Measurements from ENCODE around the gene ZNF683.

ZNF683 gene

GRCh38 chr1:26322042-26322331 is 50.6 kb downstream of the ZNF683 start:
- H3K4me3 ChIP-seq (ENCODE audit: low read depth, low read length): no peak overlapping the region
- ChIA-PET CTCF (interaction anchor here (0.6 to 11.9 kb wide), 43 partner anchors 10 to 243 kb away, joined by 3 to 179 read pairs (median 6); partner anchors contain the start of genes C1orf232, CATSPER4, CEP85 and CNKSR1), POLR2A (interaction anchor here (0.6 to 1.3 kb wide), 2 partner anchors 46 to 153 kb away, joined by 4 read pairs; no protein-coding TSS in a partner anchor)
- TF ChIP-seq CTCF (IDR thresholded peaks at IDR 0.05; ENCODE audit: insufficient read depth, low read length, missing control alignments): no peak
- DNase-seq (ENCODE audit: low read depth, low spot score): no peak

DNA sequence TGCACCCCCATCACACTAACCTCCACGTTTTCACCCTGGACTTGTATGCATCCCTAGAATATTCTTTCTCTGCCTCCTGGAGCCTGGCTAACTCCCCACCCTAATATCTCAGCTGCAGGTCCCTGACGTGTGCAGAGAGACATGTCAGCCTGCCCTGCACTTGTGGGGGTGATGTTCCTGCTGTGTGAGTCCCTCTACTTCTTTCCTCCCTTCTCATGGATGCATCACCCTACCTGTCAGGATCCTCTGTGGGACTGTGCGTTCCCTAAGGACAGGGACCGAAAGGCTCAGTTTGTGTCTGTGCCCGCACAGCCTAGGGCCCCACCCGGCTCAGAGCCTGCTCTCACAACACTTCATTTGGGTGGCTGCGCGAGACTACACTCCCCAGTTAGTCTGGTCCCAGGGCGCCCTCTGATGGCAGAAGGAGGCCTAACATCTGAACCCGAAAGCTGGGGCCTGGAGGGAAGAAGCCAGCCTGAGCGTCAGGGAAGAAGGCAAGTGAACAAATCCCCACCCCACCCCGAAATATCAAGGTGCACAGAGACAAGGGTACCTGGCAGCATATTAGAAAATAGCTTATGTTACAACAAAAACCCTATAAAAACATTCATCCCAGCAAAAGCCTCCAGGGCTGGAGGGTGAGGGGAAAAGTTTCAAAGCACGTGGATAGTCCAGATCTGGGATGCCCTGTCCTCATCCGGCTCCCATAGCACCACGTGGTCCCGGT is 51.1 kb downstream of the ZNF683 start:
- no peak overlapping the region; the same call in 1 of the 2 replicates for H3K4me3 ChIP-seq (ENCODE audit: low read depth, low read length)
- peak; percentile 94 for TF ChIP-seq CTCF (IDR thresholded peaks at IDR 0.05; ENCODE audit: insufficient read depth, low read length, missing control alignments)
- CTCF ChIA-PET: interaction anchor here (0.6 to 11.9 kb wide), 48 partner anchors 10 to 242 kb away, joined by 3 to 179 read pairs (median 6); partner anchors contain the start of genes C1orf232, CATSPER4, CEP85 and CNKSR1
- POLR2A ChIA-PET: interaction anchor here (0.6 to 1.3 kb wide), 2 partner anchors 46 to 152 kb away, joined by 4 read pairs; no protein-coding TSS in a partner anchor
- peak; percentile 24 for DNase-seq (ENCODE audit: low read depth, low spot score)

DNA sequence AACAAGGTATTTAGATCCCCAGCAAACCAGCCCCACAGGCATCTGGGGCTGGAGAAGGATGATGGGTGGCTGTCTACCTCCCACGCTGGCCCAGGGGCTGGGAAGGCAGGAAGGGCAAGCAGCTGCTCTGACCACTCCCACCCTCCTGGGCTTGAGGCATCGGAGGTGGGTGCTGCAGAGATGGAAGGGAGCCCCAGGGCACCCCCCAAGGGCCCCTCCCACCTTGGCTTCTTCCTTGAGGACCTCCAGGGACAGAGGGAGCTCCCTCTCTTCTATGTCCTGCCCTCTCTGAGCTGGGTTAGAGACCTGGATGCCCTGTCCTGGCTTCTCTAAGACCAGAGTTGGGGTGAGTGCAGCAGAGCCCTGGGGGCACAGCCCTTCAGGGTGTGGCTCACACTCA is 51.7 kb downstream of the ZNF683 start:
- no peak for DNase-seq (ENCODE audit: low read depth, low spot score)
- ChIA-PET POLR2A (interaction anchor here (1.3 kb wide), 1 partner anchor 151 kb away, joined by 4 read pairs; no protein-coding TSS in a partner anchor), CTCF (interaction anchor here (0.9 to 11.9 kb wide), 29 partner anchors 11 to 219 kb away, joined by 3 to 179 read pairs (median 9); partner anchors contain the start of genes C1orf232, CATSPER4, CEP85 and SH3BGRL3)
- no peak for TF ChIP-seq CTCF (IDR thresholded peaks at IDR 0.05; ENCODE audit: insufficient read depth, low read length, missing control alignments)
- no peak overlapping the region for H3K4me3 ChIP-seq (ENCODE audit: low read depth, low read length)

DNA sequence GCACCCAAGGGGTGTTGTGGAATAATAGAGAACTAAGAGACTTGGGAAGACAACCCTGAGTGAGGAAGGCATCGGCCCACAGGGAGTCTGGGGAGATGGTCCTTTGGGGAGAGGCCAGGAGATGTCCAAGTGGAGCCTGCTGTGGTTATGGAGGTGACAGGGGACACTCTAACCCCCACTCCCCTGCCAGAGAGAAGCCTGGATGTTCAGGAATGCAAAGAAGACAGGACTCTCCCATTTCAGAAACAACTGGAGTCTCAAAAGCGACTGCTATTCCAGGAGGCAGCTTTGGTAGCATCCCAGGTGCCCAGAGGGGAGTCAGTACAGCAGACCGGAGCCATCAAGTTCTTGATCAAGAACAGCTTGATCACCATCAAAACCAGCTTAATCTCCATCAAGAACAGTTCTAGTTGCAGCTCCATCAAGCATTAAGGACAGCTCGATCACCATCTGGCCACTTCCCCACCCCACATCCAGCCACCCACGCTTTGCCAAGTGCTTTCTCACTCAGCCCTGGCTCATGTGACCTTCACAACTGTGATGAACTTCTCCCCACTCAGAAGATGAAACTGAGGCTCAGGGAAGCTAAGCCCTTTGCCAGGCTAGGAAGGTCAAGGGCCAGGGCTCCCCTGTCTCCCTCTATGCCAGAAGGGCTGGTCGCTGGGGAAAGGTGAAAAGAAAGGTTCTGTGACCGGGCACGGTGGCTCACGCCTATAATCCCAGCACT is 54.0 kb downstream of the ZNF683 start:
- DNase-seq (ENCODE audit: low read depth, low spot score): no peak
- CTCF ChIA-PET: interaction anchor here (1.2 to 11.9 kb wide), 9 partner anchors 11 to 153 kb away, joined by 4 to 179 read pairs (median 9); partner anchors contain the start of genes CEP85, SH3BGRL3, UBXN11 and ZNF593
- no peak for TF ChIP-seq CTCF (IDR thresholded peaks at IDR 0.05; ENCODE audit: insufficient read depth, low read length, missing control alignments)
- POLR2A ChIA-PET: no interaction called here
- H3K4me3 ChIP-seq (ENCODE audit: low read depth, low read length): no peak overlapping the region

GRCh38 chr1:26317612-26318337 is 54.8 kb downstream of the ZNF683 start, which contains the start of gene CD52:
Gene CD52, plus strand, starts transcription at chr1:26317958. Its CDS starts 60 bp downstream, at chr1:26318018.
- TF ChIP-seq CTCF (IDR thresholded peaks at IDR 0.05; ENCODE audit: insufficient read depth, low read length, missing control alignments): no peak
- POLR2A ChIA-PET: interaction anchor here (0.7 kb wide), 1 partner anchor 60 kb away, joined by 3 read pairs; no protein-coding TSS in a partner anchor
- no peak within 1 kb of the TSS for H3K4me3 ChIP-seq (ENCODE audit: low read depth, low read length)
- DNase-seq (ENCODE audit: low read depth, low spot score): no peak
- CTCF ChIA-PET: interaction anchor here (1.3 to 11.9 kb wide), 9 partner anchors 10 to 148 kb away, joined by 5 to 179 read pairs (median 9); partner anchors contain the start of genes CEP85, SH3BGRL3, UBXN11 and ZNF593

Data from AG04449 (cell line).